ENCODE data around the gene MINDY4B. TPM values are rescaled to one million over a fixed set of nuclear protein-coding genes. Genes with fewer than 3 reads are reported as not detected.

MINDY4B gene
- total and polyA plus RNA-seq, 4 donors: not detected

DNA sequence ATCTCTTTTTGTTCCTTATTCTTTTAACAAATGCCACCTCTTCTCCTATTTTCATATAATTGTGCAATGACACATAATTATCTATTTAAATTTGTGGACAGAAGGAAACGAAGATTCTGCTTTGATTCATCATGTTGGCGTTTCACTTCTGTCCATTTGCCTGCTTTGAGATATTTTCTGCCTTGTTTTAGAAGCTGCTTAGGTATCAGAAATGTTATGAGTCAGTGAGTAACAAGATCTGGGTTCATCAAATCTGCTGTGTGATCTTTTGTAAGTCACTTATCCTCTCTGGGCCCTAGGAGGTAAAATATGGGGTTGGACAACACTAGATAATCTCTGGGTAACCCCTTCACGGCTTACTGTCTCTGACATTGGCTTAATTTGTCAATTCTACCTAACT, 7.3 kb upstream of the MINDY4B start:
- TF ChIP-seq, protein P1, sequence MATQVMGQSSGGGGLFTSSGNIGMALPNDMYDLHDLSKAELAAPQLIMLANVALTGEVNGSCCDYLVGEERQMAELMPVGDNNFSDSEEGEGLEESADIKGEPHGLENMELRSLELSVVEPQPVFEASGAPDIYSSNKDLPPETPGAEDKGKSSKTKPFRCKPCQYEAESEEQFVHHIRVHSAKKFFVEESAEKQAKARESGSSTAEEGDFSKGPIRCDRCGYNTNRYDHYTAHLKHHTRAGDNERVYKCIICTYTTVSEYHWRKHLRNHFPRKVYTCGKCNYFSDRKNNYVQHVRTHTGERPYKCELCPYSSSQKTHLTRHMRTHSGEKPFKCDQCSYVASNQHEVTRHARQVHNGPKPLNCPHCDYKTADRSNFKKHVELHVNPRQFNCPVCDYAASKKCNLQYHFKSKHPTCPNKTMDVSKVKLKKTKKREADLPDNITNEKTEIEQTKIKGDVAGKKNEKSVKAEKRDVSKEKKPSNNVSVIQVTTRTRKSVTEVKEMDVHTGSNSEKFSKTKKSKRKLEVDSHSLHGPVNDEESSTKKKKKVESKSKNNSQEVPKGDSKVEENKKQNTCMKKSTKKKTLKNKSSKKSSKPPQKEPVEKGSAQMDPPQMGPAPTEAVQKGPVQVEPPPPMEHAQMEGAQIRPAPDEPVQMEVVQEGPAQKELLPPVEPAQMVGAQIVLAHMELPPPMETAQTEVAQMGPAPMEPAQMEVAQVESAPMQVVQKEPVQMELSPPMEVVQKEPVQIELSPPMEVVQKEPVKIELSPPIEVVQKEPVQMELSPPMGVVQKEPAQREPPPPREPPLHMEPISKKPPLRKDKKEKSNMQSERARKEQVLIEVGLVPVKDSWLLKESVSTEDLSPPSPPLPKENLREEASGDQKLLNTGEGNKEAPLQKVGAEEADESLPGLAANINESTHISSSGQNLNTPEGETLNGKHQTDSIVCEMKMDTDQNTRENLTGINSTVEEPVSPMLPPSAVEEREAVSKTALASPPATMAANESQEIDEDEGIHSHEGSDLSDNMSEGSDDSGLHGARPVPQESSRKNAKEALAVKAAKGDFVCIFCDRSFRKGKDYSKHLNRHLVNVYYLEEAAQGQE (IDR thresholded peaks at IDR 0.05): no peak
- TF ChIP-seq TAF1 (conservative IDR thresholded peaks at IDR 0.05) (no peak), FOXA1 (IDR thresholded peaks at IDR 0.05) (no peak)

DNA sequence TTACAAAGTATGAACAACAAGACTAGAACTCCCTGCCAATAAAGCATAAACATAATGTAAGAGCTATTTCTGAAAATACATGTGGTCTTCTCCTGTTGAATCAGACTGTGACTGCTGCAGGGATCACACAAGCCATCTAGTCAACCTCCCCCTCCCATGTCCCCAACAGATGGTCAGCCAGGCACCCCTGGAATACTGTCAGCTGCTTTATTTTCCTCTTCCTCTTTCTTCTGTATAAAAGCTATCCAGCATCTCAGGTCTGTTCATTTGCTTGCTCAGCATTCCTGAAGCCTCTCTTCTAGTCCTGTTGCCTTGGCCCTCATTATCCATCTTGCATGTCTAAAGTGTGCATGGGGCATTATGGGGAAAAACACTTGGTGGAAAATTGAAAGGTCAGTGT, 6.5 kb upstream of the MINDY4B start:
- no peak for DNase-seq (ENCODE audit: low spot score)
- Histone ChIP-seq H3K27ac (ENCODE audit: low read depth in 1 of 2, low read length in 2 of 2) (no peak overlapping the region), H3K9me3 (ENCODE audit: control insufficient read depth in 4 of 4, low read length in 3 of 4) (no peaks in the 10 kb centered on the region), H3K4me3 (ENCODE audit: low read depth in 1 of 3, low read length in 3 of 3) (no peak overlapping the region), H3K27me3 (ENCODE audit: control insufficient read depth in 4 of 4, insufficient read depth in 4 of 4, low read length in 3 of 4) (peaks cover 0 to 8% (median 1%) of the 10 kb centered on the region in 4 donors), H3K4me1 (ENCODE audit: control insufficient read depth in 4 of 4, insufficient read depth in 4 of 4, low read length in 3 of 4) (no peaks in the 10 kb centered on the region), H3K36me3 (ENCODE audit: control insufficient read depth in 4 of 4, insufficient read depth in 3 of 4, low read depth in 1 of 4, low read length in 3 of 4) (no peaks in the 10 kb centered on the region), H3K9ac (ENCODE audit: low read depth in 1 of 2, low read length in 2 of 2) (no peak overlapping the region)
- TF ChIP-seq, protein P1 (IDR thresholded peaks at IDR 0.05): no peak
- no peak for TF ChIP-seq RAD21 (IDR thresholded peaks at IDR 0.05)

More for the DNA sequence above, 7.3 kb upstream of the MINDY4B start:
- Histone ChIP-seq H3K27ac (ENCODE audit: low read depth in 1 of 2, low read length in 2 of 2) (no peak overlapping the region), H3K36me3 (ENCODE audit: control insufficient read depth in 4 of 4, insufficient read depth in 3 of 4, low read depth in 1 of 4, low read length in 3 of 4) (no peaks in the 10 kb centered on the region), H3K9ac (ENCODE audit: low read depth in 1 of 2, low read length in 2 of 2) (no peak overlapping the region), H3K4me1 (ENCODE audit: control insufficient read depth in 4 of 4, insufficient read depth in 4 of 4, low read length in 3 of 4) (no peaks in the 10 kb centered on the region), H3K4me3 (ENCODE audit: low read depth in 1 of 3, low read length in 3 of 3) (no peak overlapping the region), H3K9me3 (ENCODE audit: control insufficient read depth in 4 of 4, low read length in 3 of 4) (no peaks in the 10 kb centered on the region), H3K27me3 (ENCODE audit: control insufficient read depth in 4 of 4, insufficient read depth in 4 of 4, low read length in 3 of 4) (peaks cover 0 to 8% (median 1%) of the 10 kb centered on the region in 4 donors)
- 80% methylated on average over 3 of the region's 3 CpGs for WGBS
- DNase-seq (ENCODE audit: low spot score): no peak

DNA sequence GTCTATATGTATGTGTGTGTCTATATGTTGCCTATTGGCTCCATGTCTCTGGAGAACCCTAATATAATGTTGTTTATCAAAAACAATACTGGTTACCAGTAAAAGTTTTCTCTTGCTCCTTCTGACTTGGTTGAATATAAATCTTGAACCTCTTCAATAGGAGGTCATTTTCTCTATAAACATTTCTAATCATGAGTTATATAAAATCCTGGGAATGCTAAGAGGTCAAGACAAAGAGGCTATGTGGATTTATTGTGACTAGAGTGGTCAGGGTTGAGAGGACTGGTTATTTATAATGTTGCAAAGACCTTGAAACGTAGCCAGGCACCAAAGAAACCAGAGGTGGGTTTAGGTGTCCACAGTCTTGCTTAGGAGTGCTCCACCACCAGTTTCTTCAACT, 1.2 kb upstream of the MINDY4B start:
- no peak for DNase-seq (ENCODE audit: low spot score)
- TF ChIP-seq HNF4A (conservative IDR thresholded peaks at IDR 0.05) (no peak), FOXA1 (IDR thresholded peaks at IDR 0.05) (no peak), RAD21 (IDR thresholded peaks at IDR 0.05) (no peak), TAF1 (conservative IDR thresholded peaks at IDR 0.05) (no peak), YY1 (IDR thresholded peaks at IDR 0.05) (no peak), NR2F2 (IDR thresholded peaks at IDR 0.05) (no peak), GABPA (IDR thresholded peaks at IDR 0.05 in 1 of 2, conservative IDR thresholded peaks at IDR 0.05 in 1 of 2) (no peak)
- TF ChIP-seq, protein P1 (IDR thresholded peaks at IDR 0.05): no peak
- H3K4me1 ChIP-seq (ENCODE audit: control insufficient read depth in 4 of 4, insufficient read depth in 4 of 4, low read length in 3 of 4): no peaks in the 10 kb centered on the region
- H3K27ac ChIP-seq (ENCODE audit: low read depth in 1 of 2, low read length in 2 of 2): no peak overlapping the region
- H3K27me3 ChIP-seq (ENCODE audit: control insufficient read depth in 4 of 4, insufficient read depth in 4 of 4, low read length in 3 of 4): peaks cover 0 to 8% (median 1%) of the 10 kb centered on the region in 4 donors
- 77% methylated on average over 1 of the region's 1 CpG for WGBS
- no peak overlapping the region for H3K9ac ChIP-seq (ENCODE audit: low read depth in 1 of 2, low read length in 2 of 2)
- no peaks in the 10 kb centered on the region for H3K36me3 ChIP-seq (ENCODE audit: control insufficient read depth in 4 of 4, insufficient read depth in 3 of 4, low read depth in 1 of 4, low read length in 3 of 4)
- no peak overlapping the region for H3K4me3 ChIP-seq (ENCODE audit: low read depth in 1 of 3, low read length in 3 of 3)
- no peaks in the 10 kb centered on the region for H3K9me3 ChIP-seq (ENCODE audit: control insufficient read depth in 4 of 4, low read length in 3 of 4)
